ENCODE measurements around the gene ADM2.

Gene ADM2

DNA sequence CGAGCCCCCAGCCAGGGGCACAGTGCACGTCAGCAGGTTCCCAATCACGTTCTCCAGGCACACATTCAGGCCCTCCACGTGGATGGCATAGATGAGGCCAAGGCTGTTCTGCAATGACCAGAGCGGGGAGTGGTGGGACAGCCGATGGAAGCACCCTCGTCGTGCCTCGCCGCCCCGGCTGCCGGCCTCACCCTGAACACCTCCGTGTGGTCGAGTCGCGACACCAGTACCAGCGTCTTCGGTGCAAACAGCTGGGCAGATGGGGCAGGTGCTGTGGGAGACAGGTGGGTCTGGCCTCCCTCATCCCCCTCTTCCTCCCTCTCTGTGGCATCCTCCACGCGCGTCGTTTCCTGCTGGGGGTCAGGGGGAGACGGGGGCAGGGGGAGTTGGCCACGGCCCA, 14.0 kb upstream of the ADM2 start:
- no peak for DNase-seq (ENCODE audit: low read depth in 2 of 2)

DNA sequence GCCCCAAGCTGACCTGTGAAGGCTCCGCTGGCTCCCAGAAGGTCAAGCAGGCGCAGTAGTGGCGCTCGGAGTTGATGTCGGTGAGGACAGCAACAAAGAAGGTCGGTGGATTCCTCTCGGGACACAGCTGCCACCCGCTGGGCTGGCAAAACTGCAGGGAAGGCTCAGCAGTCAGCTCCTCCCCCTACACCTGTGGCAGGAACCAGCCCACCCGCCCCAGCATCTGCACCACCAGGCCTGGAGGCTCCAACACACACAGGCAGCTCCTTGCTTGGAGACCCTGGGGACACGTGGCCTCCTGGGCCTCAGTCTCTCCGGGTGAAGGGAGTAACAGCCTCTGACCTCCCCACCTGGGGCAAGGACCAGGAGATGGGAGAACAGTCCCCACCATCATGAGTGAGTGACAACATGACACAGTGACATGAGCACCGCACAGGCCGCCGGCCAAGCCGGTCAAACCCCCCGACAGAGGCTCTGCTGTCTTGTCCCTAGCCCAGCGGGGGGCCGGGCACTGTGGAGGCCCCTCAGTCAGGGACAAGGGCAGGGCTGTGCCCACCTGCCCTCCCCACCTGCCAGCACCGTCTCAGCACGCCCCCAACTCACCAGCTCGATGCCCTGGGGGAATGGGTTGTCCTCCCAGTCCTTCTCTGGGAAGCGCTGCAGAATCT, 13.4 kb upstream of the ADM2 start:
- no peak for DNase-seq (ENCODE audit: low read depth in 2 of 2)

DNA sequence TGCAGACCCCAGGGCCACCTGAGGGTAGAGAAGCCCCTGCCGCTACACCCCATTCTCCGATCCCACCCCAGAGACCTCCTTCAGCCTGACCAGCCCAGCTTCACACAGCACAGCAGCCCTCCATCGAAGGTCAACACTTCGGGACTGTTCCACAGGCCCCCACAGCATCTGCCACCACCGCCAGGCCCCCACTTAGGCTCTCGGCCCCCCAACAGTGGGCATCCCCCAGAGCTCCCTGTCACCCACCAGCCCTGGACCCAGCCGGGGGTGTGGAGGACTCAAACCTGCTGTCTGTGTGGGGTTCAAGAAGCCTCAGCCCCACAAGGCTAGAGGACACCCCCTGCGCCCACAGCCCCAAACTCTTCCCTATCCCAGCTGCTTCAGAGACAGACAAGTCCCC, 12.7 kb upstream of the ADM2 start:
- DNase-seq (ENCODE audit: low read depth in 2 of 2): no peak

DNA sequence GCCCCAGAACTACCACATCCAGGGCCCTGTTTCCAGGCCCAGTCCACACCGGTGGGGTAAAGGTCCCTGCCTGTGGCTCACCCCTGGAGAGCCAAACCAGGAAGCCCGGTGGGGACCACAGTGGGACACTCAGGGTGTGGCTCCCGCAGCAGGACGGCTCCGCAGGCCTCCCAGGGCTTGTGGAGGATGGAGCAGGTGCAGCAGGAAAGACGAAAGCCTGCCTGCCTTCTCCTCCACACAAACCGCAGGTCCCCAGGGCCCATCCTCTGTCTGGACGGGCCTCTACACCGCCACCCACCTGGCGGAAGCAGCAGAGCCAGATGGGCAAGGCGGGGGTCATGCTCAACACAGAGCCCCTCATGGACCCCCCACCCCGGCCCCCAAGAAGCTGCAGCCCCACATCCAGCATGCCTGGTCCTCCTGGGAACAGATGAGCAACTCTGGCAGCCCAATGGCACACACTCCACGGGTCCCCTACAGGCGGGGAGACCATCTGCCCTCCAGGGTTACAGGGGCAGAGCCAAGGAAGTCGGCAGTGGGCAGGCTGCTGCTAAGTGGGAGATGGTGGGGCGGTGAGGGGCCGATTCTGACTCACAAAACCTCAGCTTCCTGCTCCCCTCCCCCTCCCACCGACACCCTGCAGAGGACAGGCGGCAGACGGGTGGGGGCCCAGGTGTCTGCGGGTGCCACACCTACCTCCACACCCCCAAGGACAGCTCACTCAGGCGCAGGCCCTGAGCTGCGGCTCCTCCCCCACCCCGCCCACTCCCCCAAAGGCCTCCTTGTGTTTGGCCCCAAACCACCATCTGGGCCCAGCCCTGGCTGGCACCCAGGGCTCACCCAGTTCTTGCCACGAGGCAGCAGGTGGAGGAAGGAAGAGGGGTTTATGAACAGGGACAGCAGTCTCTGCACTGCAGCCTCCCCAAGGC, 11.7 kb upstream of the ADM2 start:
- peak; percentile 77 to 93 for DNase-seq (ENCODE audit: low read depth in 2 of 2)

DNA sequence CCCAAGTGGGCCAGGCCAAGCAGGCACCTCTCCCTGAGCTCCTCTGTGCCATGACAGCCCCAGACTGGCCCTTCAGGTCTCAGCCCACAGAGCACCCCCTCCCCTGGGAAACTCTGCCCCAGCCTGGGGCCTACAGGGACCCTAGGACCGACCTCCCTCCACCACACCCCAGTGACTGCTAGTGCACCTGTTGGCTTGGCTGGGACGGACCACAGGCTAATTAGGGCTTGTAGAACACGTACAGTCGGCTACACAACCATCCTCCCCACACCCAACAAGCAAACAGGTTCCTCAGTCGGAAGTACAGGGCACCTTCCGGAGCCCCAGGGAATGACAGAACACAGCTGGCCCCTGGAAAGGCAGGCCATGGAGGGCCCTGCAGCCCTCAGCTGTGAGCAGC, 10.9 kb upstream of the ADM2 start:
- DNase-seq (ENCODE audit: low read depth in 2 of 2): no peak

DNA sequence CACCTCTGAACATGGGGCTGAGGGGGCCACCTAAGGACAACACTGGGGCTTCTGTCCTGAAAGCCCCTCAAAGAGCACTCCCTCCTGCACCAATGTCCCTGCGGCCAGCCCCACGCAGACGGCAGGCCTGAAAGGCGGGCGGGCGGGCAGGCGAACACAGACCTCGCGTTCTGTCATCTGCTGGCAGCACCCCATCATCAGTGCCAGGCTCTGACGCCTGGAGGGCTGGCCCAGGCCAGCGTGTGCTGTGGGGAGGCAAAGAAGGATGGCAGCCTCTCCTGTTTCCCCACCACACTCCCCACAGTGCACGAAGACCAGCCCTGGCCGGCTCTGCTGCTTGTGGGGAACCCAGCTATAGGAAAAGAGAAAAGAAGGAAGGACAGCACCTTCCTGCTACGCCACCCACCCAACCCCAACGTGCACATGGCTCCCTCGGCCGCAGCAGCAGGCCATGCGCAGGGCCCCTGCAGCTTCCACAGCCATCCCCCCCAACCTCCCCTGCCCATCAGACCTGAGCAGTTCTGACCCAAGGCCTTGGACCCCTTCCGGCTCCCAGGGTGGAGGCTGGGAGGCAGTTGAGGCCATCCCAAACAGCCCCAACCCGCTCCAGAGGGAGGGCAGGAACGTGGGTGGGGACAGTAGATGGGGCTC, 10.0 kb upstream of the ADM2 start:
- no peak for DNase-seq (ENCODE audit: low read depth in 2 of 2)

DNA sequence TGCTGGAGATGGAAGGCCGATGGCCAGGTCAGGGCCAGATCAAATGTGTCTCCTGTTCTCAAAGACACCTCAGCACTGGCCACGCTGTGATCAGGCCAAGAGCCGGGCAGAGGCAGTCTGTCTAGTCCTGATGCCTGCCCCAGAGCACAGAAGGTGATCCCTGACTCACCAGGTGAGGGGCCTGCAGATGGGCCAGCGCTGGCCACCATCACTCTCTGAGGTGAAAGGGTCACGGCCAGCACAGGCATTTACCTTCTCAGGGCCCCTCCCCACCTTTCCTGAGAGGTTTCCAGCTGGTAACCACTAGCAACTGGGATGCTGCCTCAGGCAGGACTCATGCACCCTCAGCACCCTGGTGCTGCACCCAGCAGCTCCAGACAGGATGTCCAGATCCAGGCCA, 9.4 kb upstream of the ADM2 start:
- DNase-seq (ENCODE audit: low read depth in 2 of 2): no peak

DNA sequence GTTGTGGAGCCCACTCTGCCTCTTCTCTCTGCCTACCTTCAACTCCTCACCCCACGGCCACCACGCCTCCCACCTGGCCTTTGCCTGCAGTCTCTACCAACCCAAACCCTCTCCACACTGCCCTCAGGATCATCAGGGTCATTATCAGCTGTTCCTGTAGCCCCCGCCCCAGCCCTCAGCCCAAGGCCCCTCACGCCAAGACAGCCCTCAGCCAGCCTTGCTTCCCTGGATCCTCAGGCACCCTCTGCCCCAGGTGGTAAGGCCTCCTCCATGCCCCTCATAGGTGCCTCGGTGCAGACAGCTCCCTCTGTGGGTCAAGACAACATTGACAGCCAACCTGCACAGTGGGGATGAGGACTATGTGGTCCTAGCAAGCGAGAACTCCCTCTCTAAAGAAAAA, 8.3 kb upstream of the ADM2 start:
- DNase-seq (ENCODE audit: low read depth in 2 of 2): no peak

DNA sequence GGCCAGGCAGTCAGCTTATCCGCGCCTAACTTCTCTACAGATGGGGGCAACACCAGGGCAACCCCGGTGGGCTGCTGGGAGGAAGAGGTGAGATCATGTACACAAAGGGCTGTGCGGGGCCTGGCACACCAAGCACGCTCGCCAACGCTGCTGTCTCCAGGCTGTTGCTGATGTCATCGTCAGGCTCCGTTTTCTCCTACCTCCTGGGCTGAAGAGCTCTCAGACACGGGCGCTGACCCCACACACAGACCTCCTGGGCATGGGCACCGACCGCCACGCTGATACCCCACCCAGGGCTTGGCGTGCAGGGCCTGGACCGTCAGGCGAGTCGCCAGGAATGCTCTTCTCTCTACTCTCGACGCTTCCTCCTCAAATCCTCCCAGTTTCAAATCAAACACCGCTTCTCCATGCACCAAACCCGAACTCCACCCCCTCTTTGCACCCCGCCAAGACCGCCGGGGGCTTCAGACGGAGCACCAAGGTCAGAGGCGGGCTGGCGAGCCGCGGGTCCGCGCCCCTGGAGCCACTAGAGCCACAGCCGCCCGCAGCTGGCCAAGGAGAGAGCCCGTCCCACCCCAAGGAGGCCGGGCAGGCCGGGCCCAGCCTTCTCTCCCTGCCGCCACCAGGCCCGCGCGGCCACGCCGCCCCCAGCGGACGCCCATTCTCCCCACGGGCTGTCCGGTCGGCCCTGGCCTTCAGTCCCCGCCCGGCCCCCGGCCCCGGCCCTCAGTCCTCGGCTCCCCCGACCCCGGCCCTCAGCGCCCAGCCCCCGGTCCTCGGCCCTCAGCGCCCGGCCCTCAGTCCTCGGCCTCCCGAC, 7.3 kb upstream of the ADM2 start:
- no peak for DNase-seq (ENCODE audit: low read depth in 2 of 2)

DNA sequence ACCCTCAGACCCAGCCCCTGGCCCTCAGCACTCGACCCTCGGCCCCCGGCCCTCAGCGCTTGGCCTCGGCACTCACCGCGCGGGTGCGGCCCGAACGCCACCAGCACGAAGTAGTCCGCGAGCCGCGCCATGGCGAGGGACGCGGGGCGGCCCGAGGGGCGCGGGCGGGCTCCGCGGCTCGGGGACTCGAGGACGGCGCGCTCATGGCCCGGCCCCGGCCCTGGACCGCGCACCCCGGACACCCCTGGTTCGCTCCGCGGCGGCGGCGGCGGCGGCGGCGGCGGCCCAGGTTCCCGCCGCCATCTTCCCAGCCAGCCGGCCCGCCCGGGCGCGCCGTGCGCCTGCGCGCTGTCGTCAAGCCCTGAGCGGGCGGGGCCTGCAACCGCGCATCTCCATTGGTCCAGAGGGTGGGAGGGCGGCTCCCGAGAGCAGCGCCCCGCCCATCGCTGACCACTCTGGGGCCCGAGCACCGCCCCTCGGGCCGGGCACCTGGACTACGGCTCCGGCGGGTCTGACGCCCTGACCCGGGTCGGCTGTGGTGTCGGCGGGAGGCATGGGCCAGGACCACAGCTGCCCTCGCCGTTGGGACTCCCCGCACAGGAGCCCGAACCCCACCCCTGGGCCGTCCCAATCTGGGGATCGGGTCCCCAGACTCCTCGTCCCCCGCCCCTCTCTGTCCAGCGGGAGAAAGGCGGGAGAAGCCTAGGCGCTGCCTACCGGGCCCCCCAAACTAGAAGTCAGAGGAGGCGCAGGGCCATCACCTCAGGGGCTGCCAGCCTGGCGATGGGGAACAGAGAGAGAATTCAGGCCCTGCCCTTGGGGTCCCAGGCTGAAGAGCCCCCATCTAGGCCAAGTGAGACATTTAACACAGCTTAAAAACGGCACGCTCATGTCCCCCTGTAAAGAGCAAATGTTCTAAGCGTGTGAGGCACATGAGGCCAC, 6.4 kb upstream of the ADM2 start, which contains the start of gene SBF1:
Gene SBF1, minus strand, starts transcription at position 326 of the 942 bp plus-strand sequence. Its CDS starts 195 bp downstream, at position 131.
- DNase-seq (ENCODE audit: low read depth in 2 of 2): peak; percentile 77 to 84

DNA sequence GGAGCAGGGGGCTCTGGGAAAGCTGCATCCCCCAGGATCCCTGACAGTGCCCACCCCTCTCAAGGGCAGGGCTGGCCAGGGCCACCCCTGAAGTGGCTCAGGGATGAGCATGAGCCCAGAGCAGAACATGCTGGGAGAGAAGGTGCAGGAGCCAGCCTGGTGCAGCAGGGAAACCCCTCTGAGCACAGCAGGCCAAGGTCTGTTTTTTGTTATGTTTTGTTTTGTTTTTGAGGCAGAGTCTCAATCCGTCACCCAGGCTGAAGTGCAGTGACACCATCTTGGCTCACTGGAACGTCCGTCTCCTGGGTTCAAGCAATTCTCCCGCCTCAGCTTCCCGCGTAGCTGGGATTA, 5.7 kb upstream of the ADM2 start:
- no peak for DNase-seq (ENCODE audit: low read depth in 2 of 2)

DNA sequence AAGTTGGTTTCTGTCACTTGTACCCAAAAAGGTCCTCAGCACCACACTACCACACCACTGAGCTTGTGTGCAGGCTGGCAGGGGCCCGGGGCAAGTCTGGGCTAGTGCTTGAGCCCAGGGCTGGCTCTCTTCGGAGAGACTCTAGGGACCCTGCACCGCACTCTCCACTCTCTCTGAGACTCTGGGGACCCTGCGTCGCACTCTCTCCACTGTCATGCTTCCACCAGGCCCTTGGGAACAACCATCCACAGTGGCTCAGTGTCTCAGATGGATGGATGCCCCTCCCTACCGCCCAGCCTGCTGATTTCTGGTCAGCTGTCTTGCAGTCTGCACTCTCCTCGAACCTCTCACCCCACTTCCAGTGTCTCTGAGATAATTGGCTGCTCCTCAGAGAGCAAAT, 4.5 kb upstream of the ADM2 start:
- DNase-seq (ENCODE audit: low read depth in 2 of 2): no peak

DNA sequence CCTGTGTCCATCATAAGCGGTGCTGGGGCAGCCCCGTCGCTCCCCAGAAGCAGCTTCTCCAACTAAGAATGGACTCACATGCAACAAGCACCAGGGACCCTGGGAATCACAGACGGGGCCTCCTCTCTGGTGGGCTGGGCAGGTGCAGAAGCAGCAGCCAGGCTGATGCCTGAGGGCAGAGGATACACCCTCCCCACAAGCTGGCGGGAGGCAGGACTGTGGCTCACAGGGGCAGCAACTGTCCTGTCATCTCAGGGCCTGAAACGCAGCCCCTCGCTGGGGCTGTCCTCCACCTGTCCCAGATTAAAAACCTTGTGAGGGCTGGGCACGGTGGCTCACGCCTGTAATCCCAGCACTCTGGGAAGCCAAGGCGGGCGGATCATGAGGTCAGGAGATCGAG, 3.4 kb upstream of the ADM2 start:
- no peak for DNase-seq (ENCODE audit: low read depth in 2 of 2)

DNA sequence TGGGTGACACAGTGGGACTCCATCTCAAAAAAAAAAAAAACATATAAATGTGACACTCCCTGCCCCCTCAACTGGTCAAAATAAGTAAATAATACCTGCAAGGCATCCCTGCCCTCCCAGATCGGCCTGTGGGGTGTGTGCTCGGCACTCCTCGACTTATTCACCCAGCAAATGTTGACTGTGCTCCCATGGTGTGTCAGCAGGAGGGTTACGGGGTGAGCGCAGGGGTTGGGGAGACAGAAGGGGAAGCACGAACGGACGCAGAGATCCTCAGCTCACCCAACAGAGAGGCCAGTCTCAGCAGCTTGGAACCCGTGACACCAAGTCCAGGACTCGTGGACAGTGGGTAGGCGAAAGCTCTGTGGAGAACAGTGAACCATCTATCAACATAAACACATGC, 1.6 kb upstream of the ADM2 start:
- no peak for DNase-seq (ENCODE audit: low read depth in 2 of 2)

DNA sequence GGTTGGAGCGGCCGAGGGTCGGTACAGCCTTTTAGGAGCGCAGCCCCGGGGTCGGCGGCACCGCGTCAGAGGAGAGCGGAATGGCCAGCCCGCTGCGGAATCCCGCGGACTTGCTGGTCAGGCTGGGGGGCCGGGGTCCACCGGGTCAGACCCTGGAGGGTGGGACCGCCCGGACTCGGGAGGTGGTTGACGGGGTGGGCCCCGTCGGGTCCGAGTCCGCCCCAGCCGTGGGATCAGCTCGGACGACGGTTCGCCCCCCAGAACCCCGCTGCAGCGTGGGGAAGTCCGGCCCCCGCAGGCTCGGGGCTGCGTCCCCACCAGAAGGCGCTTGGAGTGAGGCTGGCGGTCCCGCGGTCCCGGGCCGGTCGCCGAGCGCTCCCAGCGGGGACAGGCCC, 301 bp upstream of the ADM2 start:
- DNase-seq (ENCODE audit: low read depth in 2 of 2): no peak

DNA sequence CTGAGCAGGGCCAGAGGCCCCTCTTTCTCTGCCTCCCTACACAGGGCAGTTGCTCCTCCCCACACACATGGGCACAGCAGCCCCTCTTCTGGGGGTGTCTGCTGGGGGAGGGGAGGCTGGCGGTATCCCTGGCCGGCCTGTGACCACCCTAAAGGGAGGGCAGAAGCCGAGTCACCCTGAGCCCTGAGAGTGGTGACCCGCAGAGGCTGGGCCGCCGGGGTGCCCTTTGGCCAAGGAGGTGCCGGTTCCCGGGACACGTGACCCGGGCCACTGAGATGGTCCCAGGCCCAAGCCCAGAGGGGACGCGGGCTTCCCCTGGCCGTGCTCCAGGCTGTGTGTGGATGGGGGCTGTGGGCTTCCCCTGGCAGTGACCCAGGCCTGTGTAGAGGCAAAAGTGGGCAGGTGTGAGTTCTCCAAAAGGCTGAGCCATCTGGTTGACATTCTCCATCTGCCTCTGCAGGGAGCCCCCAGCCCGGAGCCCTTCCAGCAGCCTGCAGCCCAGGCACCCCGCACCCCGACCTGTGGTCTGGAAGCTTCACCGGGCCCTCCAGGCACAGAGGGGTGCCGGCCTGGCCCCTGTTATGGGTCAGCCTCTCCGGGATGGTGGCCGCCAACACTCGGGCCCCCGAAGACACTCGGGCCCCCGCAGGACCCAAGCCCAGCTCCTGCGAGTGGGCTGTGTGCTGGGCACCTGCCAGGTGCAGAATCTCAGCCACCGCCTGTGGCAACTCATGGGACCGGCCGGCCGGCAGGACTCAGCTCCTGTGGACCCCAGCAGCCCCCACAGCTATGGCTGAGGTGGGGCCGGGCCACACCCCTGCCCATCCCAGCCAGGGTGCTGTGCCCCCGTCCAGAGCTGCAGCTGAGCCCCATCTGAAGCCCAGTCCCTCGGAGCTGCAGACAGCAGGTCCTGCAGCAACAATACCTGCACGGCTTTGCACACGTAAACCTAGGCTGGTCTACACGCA, 1.0 kb downstream of the ADM2 start:
- DNase-seq (ENCODE audit: low read depth in 2 of 2): no peak

DNA sequence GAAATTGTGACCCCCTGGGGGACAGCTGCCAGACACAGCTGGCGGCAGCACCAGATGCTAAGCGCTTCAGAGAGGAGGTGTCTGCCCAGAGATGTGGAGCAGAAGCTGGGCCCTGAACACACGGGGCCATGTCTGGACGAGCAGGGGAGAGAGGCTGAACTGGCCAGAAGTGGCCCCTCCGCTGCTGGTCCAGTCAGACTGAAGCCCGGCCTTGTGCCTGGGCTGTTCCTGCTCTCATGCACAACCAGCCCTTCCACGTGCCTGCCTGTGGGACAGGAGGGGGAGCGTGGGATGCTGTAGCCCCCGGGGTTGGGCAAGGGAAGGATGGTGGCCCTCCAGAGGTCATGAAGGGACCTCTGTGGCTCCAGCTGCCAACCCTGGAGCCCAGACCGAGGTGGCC, 1.8 kb downstream of the ADM2 start:
- no peak for DNase-seq (ENCODE audit: low read depth in 2 of 2)

DNA sequence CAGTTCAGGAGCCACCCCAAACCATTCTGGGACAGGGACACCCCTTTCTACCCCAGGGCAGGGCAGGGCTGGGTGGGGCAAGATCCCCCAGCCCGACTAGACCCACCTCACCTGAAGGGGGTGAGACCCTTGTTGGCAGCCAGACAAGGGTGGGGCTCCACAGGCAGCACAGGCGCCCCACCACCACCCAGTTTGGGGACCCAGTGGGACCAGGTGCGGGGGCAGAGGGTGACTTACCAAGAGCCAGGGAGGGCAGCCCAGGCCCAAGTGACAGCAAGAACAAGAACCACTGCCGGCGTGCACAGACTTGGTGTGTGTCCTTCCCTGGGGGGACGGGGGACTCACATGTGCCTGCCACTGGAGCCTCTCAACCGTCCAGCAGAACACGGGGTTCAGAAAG, 2.2 kb downstream of the ADM2 start:
- no peak for DNase-seq (ENCODE audit: low read depth in 2 of 2)

DNA sequence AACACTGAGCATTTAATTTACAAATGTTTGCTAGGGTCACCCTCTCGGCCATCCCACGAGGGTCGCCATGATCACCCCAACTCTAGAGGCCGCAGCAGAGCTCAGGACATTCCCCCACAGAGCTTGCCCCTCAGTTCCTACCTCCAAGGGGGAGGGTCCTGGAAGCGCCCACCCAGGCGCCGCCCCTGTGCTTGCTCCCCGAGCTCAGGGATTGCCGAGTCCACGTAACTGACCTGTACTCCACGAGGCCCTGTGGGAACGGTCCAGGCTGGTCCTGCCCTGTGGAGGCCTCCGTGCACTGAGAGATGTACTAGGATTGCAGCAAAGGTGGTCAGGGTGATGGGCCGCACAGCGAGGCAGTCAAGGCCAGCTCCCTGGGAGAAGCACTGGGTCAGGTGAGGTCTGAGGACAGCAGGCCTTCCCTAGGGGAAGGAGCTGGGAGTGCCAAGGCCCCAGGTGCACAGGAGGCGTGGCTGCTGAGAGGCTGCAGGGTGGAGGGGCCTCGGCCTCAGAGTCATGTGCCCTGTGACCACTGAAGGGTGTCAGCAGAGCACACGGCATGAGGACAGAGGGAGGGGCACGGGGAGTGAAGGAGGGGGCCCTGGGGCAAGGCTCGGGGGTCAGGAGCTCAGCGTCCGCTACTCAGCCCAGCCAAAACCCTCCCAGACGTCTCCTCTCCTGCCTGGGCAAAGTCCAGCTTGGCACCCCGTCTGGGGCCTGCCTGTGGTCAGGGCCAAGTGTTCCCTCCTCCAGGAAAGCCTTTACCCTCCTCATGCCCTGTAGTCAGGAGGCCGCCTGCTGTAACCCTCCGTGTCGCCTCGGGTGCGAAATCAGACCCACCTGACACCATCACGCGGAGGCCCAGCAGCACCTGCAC, 2.9 kb downstream of the ADM2 start:
- no peak for DNase-seq (ENCODE audit: low read depth in 2 of 2)
